Measurements from ENCODE around the gene ZNF407. TPM values are rescaled to one million over a fixed set of nuclear protein-coding genes. Genes with fewer than 3 reads are reported as not detected.

ZNF407 gene
- total and polyA plus RNA-seq, 2 experiments from 2014 or later = 2.1 to 10.4 TPM

- TF ChIP-seq REST (IDR thresholded peaks at IDR 0.05; ENCODE audit: unreplicated experiment) = no peak
- TF ChIP-seq POLR2AphosphoS5 (IDR thresholded peaks at IDR 0.05; ENCODE audit: low read depth) = no peak
- TF ChIP-seq STAT1 (IDR thresholded peaks at IDR 0.05; ENCODE audit: unreplicated experiment) = no peak
- TF ChIP-seq ZNF331 (CRISPR knock-in tag; IDR thresholded peaks at IDR 0.05; ENCODE audit: low read depth) = no peak
- no peak for TF ChIP-seq NANOG (IDR thresholded peaks at IDR 0.05; ENCODE audit: borderline replicate concordance)
- TF ChIP-seq ETS1 (IDR thresholded peaks at IDR 0.05) = no peak
- TF ChIP-seq ZNF114 (CRISPR knock-in tag; IDR thresholded peaks at IDR 0.05) = no peak
Measured at GRCh38 chr18:74902147-74902455, 304.4 kb downstream of the ZNF407 start (continued).

DNA sequence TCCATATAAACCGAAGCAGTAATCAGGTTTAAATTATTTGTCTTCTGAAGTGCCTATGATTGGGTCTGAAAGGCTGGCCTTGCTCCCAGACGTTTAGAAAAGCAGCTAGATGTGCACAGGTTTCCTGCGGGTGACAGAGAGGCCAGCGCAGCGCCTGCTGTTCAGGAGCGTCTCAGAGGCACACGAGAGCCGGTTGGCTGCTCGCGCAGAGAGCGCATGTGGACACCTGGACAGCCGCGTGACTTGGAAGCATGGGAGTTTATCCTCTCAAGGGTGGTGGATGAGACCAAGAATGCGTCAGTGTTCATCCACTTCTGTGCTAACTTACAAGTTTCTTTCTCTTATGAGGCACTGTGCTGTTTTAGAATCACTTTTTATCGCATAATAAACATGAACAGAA lies 307.6 kb downstream of the ZNF407 start:
- no peak for ATAC-seq
- Mint-ChIP-seq H3K4me1 (peaks cover 11% of the 10 kb centered on the region), H3K9me3 (no peaks in the 10 kb centered on the region), H3K27ac (peak overlapping the region; percentile 76; the same call in 1 of the 2 replicates), H3K4me3 (no peak overlapping the region), H3K36me3 (ENCODE audit: low read depth) (no peaks in the 10 kb centered on the region), H3K27me3 (ENCODE audit: insufficient read depth, low read depth, poor library complexity) (no peaks in the 10 kb centered on the region)
- H3K4me1 ChIP-seq (ENCODE audit: insufficient read depth) = no peaks in the 10 kb centered on the region
- no peak overlapping the region for H3K4me2 ChIP-seq
- TF ChIP-seq POLR2AphosphoS5 (IDR thresholded peaks at IDR 0.05; ENCODE audit: low read depth) = no peak
- TF ChIP-seq NANOG (IDR thresholded peaks at IDR 0.05; ENCODE audit: borderline replicate concordance) = no peak
- no peak for TF ChIP-seq ZNF331 (CRISPR knock-in tag; IDR thresholded peaks at IDR 0.05; ENCODE audit: low read depth)
- TF ChIP-seq REST (IDR thresholded peaks at IDR 0.05; ENCODE audit: unreplicated experiment) = no peak
- TF ChIP-seq, protein P1, sequence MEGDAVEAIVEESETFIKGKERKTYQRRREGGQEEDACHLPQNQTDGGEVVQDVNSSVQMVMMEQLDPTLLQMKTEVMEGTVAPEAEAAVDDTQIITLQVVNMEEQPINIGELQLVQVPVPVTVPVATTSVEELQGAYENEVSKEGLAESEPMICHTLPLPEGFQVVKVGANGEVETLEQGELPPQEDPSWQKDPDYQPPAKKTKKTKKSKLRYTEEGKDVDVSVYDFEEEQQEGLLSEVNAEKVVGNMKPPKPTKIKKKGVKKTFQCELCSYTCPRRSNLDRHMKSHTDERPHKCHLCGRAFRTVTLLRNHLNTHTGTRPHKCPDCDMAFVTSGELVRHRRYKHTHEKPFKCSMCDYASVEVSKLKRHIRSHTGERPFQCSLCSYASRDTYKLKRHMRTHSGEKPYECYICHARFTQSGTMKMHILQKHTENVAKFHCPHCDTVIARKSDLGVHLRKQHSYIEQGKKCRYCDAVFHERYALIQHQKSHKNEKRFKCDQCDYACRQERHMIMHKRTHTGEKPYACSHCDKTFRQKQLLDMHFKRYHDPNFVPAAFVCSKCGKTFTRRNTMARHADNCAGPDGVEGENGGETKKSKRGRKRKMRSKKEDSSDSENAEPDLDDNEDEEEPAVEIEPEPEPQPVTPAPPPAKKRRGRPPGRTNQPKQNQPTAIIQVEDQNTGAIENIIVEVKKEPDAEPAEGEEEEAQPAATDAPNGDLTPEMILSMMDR (conservative IDR thresholded peaks at IDR 0.05; ENCODE audit: low read depth in 2 of 2) = no peak
- TF ChIP-seq EZH2phosphoT487 (IDR thresholded peaks at IDR 0.05; ENCODE audit: unreplicated experiment) = no peak
- TF ChIP-seq ETS1 (IDR thresholded peaks at IDR 0.05) = no peak
- no peak for TF ChIP-seq STAT1 (IDR thresholded peaks at IDR 0.05; ENCODE audit: unreplicated experiment)
- no peak overlapping the region for H2AFZ ChIP-seq
- H4K20me1 ChIP-seq (replicated peaks; ENCODE audit: insufficient read depth) = no peaks in the 10 kb centered on the region
- H3F3A ChIP-seq (replicated peaks; ENCODE audit: low read depth) = no peaks in the 10 kb centered on the region
- no peak overlapping the region for H3K4me3 ChIP-seq
- no peaks in the 10 kb centered on the region for H3K9me2 ChIP-seq (ENCODE audit: insufficient read depth)
- DNase-seq (ENCODE audit: low spot score) = no peak
- no peak overlapping the region for H3K27ac ChIP-seq (ENCODE audit: low read depth)
- H3K36me3 ChIP-seq (ENCODE audit: insufficient read depth) = no peaks in the 10 kb centered on the region
- no peaks in the 10 kb centered on the region for H3K27me3 ChIP-seq (ENCODE audit: insufficient read depth)
- H3K79me2 ChIP-seq (replicated peaks; ENCODE audit: insufficient read depth) = no peaks in the 10 kb centered on the region
